MV-4-11 (cell line): Measurements from ENCODE around the gene ARHGEF26.

Experiments used
- DNase-seq: peaks from one replicate; lab custom pipeline; 2025; lab: John Stamatoyannopoulos, UW

ARHGEF26 gene

DNA sequence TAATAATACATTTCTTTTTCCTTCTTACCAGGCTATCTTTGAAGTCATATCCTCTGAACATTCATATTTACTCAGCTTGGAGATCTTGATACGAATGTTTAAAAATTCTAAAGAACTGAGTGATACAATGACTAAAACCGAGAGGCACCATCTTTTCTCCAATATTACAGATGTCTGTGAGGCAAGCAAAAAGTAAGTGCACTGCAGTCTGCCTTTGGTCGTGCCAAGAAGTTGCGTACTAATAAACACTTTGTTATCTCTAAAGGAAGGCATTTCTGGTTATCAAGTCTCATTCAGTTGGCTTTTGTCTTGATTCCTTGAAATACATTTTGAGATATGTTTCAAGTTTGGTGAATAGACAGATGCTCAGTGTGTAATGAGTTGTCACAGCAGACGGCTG, 31.6 kb downstream of the ARHGEF26 start:
- no peak for DNase-seq

DNA sequence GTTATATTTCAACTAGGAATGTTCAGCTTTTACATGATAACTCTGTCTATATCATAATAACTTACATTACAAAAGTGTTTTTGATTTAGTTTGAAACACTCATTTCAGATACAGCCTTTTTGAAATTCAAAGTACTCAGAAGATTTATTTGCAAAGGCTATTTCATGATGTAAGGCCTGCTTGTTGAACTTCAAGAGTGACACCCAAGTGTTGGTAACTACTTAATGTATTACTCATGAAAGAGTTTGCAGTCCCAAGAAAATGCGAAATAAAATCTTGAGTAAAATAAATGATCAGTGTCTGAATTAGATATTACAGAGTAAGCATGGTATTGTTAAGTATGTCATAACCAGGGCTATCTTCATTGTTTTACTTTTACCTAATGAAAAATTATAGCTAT, 35.3 kb downstream of the ARHGEF26 start:
- no peak for DNase-seq

DNA sequence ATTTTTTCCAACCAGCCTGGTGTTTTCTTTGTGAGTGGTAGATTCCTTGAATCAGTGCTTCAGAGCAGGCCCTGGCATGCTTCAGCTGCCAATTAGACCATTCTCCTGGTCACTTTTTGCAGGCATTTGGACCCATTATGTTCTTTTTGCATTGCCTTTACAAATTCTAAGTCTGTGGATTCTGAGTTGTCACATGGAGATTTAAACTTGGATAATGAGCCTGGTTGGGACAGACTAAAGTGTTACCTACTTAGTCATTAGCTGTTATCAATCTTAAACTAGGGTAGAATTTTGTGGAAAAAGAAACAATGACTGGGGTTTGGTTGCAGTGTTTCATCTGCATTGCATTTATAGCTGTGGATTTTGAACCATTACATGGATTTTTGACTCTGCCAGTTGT, 40.6 kb downstream of the ARHGEF26 start:
- DNase-seq, result no peak

DNA sequence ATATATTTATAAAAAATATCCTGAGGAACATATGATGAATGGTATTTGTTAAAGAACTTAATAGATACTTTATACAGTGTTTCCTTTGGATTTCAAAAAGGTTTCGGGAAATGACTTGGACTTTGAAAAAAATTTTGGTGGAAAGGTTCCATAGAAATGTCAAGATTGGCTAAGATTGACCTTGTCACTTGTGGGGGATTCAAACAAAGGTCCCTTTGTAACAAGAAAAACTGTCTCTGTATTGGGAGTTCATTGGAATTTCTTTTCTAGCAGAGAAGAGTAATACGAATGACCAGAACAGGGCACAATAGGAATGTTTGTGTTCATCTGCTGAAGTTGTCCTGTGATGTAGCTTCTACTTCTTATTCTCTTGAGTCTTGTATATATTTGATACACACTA, 43.2 kb downstream of the ARHGEF26 start:
- DNase-seq, result no peak

DNA sequence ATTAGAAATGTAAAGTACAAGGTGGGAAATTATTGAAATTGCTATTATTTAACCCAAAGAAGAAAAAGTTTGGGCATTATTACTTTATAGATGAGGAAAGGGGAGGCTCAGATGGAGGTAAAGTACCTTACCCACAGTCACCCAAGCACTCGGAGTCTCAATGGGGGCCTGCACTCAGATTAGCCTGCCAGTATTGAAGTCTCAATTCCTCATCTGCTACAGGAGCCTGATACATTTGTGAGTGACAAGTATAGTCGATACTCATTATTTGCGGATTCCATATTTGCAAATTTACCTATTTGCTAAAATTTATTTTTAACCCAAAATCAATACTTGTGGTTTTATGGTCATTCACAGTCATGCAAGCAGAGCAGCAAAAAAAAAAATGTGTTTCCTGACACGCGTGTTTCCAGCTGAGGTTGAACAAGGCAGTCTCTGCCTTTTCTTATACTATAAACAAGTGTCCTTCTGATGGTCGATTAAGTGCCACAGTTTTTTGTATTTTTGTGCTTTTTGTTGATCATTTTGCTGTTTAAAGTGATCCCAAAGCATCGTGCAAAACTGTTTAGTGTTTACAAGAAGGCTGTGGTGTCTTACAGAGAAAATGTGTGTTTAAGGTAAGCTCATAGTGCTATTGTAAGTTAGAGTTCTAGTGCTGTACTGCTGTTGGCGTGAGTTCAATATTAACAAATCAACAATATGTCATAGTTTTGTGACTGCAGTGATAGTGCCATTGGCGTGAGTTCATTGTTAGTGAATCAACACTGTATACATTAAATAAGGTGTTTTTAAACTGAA, 48.0 kb downstream of the ARHGEF26 start:
- DNase-seq, result no peak

DNA sequence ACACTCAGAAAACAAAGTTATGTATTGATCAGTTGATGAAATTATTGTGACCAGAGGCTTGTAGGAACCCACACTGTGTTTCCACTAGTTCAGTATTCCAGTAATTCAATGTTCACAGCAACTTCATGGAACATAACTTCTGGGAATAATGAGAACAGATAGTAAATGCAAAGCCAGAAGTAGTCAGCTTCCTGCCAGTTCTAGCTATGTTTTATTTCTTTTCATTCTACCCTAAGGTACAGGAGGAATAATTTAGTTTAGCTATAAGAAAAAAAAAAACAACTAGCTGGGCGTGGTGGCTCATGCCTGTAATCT, 48.6 kb downstream of the ARHGEF26 start:
- no peak for DNase-seq

DNA sequence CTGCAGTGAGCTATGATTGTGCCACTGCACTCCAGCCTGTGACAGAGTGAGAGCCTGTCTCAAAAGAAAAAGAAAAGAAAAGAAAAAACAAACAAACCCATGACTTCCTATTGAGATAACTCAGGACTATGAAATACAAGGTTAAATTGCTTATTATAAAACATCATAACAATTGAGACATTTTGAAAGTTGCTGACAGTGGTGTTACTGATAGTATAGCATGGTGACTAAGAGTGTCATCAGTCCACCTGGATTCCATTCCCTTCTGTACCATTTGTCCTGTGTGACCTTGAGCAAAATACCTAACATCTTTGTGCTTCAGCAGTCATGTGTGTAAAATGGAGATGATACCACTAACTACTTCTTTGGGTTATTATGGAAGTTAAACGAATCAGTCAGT, 49.1 kb downstream of the ARHGEF26 start:
- no peak for DNase-seq

DNA sequence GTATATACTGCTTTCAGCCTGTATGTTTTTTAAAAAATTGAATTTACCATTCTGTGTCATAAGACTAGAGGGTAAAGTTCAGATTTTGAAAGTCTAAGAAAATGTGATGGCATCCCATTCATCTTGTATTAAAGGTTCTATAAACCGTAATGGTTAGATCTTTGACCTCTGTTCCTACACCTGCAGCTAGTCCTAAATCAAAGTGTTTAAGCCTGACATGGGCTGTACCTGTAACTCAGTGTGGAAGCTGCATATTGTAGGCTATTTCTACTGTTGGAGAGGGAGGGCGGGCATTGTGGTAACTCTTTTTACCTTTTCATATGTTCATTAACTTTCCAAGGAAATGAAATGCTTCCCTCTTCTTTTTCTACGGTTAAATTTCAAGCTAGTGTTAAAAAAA, 53.9 kb downstream of the ARHGEF26 start:
- DNase-seq, result no peak

DNA sequence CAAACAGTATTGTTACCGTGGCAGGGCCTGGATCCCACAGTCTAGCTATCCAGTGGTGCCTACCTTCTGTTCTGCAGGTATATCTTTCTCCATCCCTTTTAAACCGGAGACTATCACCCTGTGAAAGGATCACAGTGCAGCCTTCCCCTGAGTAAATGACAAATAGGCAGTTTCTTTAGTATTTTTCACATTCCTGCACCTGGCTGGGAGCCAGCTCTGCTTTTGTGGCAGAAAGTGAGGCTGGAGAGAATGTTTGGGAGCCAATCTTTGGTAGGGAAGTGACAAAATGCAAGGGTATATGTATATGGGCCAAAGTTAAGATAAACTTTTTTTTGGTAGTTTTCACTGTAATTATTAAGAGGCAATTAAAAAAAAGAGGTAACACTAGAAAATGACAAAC, 54.8 kb downstream of the ARHGEF26 start:
- no peak for DNase-seq

DNA sequence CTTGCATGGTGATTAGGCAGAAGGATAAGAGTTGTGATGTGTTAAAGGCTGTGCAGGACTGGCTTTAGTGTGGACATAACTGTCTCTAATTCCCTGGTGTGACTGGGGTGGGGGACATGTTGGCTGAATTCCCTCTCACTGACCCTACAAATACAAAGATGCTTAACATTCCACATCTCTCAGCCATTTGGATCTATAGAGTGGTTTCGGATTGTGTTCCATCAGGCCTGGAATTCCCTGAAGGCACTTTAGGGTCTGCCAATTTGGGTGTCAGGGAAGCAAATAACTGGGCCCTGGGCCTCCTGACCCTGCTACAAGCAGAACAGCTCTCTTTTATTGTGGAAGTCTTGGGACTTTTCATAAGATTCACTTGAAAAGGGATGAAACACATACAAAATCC, 56.2 kb downstream of the ARHGEF26 start:
- DNase-seq, result no peak

DNA sequence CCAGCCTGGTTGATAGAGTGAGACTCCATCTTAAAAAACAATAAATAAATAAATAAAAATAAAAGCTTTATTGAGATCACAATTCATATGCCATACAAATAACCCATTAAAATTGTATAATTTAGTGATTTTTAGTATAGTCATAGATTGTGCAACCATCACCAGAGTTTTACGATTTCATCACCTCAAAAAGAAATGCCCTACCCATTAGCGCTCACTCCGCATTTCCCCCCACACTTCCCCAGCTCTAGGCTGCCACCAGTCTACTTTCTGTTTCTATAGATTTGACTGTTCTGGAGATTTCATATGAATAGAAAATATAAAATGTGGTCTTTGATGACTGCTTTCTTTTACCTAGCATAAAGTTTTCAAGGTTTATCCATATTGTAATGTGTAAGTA, 57.0 kb downstream of the ARHGEF26 start:
- peak; percentile 66 for DNase-seq

DNA sequence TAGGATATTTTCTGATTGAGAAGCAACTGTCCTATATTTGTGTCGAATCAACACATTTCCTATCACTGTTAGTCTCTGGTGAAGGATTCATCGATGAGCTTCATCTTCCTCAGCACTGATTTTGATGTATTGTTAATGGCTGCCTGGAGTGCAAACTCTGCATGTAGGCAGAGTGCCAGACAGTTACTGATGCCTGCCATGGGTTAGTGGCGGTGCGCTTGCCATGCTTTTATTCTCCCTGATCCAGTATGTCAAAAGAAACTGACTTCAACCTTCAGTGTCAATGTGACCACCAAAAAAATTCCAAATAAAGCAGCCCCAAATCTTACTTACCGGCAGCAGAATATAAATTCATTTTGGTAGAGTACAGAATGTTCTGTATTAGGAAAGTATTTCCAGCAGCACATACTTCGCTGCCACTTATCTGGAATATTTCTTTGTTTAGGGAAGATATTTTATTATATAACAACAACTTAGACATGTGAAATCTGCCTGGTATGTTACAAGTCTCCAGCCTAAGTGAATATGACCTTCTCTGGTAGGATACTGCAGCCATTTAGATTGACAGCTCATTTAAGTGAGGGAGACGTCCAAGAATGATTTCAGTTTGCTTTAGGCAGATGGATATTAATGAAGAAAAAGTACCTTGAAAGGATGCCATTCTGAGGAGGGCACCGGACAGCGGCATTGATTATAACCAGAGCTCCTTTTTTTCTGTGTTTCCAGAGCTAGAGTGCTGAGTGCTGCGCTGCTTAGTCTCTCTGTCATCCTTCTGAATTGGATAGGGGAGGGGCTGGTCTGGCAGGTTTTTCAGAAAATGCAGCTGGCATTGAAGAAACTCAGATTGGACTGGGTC, 59.9 kb downstream of the ARHGEF26 start:
- DNase-seq, result no peak

DNA sequence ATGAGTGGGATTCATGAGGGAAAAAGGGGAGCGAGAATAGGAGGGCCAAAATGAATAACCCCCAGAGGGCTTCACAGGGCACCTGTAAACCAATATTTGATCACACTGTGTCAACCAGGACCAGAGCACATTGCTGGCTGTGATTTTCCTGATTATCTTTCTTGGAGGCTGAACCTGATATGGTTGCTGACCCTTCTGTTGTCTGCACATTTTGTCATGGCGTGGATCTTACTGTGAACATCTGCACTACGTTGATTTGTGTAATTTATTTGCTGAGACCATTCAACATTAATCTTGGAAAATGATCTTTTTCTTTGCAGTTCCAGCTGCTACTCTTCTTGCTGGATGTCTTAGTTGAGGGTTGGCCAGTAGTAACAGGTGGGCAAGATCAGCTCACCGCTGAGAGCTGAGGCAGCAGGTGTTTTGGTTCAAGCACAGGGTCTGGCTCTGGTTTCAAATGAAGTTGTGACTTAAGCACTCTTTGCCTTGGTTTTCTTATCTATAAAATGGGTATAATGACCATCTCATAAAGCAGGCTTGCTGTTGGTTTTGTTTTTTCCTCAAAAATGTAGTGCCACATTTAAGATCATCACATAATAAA, 61.2 kb downstream of the ARHGEF26 start:
- DNase-seq, result no peak

DNA sequence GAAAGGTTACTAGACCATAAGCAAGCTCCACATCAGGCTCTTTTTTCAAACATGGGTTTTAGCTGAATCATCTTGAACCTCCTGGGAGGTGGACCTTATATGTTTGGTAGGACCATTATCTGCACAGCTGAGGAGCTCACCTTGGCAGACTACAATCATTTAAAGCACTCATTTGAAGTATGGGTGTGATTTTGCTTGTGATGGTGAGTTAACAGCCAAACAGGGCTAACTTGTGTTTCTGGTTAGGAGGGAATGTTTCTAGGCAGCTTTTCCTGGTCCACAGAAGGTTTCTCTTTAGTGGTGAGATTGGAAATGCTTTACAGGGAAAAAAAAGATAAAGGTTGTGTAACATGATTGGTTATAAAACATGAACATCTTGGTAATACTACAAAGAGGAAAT, 61.8 kb downstream of the ARHGEF26 start:
- no peak for DNase-seq

DNA sequence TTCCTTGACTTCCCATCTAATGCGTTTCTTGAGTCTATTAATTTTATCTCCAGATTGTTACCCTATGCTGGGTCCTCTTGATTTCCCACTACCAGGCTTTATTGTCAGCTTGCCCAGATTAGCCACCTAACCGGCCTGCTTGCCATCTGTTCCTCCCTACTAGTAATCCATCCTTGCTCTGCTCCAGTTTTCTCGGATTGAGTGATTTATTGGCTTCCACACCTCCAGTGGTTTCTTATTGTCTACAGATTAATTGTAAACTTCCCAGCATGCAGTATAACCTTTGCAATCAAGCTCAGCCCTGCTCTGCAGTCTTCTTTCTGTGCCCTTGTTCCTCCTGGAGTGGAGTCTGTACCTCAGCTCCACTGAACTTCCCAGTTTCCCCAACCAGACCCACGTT, 63.4 kb downstream of the ARHGEF26 start:
- no peak for DNase-seq

DNA sequence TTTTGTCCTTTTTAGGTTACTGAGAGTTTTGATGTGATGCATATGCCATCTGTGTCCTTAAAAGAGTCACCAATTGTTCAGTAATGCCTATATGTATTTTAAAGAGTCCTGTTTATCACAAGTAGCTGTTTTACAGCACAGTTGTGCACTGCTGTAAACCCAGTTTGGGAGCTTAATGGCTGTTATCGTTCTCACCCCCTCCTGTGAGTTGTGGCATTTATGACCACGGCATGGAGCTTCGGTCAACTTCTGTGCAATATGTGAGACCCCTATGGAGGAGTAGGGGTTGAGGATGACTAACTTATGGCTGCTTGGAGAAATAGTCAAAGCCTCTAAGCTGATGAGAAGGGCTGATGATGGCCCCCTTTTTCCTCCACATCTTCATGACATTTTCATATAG, 67.2 kb downstream of the ARHGEF26 start:
- no peak for DNase-seq

DNA sequence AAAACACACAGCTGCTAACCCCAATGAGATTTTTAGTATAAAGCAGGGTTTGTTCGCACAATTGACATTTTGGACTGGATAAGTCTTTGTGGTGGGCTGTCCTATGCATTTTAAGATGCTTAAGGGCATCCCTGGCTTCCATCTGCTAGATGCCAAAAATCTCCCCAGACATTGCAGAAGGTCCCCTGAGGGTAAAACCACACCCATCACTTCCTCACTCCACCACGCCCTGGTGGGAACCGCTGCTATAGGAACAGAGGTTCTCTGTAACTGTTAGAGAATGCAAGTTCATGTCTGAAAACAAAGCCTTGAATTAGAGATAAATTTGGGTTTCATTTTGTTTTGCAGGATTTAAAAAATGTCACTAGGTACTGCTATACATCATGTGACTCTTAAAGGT, 67.7 kb downstream of the ARHGEF26 start:
- DNase-seq, result peak; percentile 3

DNA sequence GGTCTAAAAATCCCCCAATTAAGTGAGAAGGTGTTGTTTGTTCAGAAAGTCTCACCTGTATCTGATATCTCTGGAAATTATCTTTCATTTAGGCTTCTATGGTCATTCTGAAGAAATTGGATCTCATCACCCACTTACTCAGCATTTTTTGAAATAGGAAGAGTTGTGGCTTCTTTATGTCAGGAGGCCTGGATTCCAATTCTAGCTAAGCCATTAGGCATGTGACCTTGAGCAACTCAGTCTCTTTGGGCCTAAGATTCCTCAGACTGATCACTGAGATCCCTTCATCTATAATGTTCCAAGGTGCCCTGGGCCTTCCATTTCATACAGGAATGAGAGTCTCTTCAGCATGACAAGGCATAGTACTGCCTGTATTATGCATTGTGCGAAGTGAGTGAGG, 70.3 kb downstream of the ARHGEF26 start:
- no peak for DNase-seq

DNA sequence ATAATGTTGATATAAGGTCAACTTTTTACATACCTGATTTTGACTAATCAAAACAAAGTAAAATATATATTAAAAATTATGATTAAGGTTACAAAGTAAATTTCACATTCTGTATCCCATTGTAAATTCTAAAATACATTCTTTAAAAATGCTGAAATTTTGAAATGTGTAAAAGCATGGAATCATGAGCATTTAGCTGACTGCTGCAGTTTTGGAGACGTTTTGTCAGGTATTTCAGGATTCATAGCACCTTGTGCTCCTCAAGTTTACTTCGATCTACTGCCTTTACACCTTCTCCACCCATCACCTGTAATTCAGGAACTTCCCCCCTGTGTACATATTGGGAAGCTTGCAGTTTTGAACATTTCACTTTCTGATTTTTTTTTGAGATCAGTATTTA, 71.0 kb downstream of the ARHGEF26 start:
- no peak for DNase-seq

DNA sequence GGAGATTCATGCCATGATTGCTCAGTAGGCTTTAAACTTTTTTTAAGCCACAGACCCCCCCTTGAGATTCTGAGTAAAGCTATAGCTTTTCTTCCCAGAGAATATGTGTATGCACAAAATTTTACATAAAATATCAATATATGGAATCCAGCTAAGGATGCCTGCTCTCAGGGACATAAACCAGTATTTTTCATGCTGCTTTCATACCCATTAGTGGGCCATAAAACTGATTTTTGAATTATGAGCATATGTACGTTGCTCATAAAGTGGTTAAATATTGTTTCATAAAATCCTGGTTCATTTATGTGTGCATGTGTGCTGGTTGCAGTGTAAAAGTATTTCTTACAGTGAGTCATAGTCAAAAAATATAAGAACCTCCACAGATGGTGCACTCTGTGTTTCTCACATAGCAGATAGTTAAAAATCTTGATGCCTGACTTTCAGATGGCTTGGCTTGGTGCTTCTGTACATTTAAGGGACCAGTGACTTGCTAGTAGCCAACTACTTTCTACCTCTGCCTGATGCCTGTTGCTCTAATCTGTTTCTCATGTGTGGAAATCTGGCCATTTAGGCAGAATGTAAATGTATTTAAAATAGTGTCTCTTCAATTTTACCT, 71.9 kb downstream of the ARHGEF26 start:
- no peak for DNase-seq

DNA sequence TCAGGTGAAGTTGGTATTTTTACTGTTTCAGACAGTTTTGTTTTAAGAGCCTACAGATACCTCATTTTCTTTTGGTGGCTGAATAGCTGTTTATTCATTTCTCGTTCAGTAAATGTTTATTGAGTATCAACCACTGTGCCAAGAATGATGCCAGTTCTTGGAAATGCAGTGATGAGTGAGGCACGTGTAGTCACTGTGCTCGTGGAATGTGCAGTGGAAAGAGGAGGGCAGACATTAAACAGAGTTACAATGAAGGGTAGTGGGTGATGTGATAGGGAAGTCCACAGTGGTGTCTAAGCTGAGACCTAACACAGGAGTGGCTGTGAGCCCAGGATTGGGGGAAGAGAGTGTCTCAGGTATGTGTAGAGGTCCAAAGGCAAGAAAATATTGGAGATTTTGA, 73.7 kb downstream of the ARHGEF26 start:
- no peak for DNase-seq

DNA sequence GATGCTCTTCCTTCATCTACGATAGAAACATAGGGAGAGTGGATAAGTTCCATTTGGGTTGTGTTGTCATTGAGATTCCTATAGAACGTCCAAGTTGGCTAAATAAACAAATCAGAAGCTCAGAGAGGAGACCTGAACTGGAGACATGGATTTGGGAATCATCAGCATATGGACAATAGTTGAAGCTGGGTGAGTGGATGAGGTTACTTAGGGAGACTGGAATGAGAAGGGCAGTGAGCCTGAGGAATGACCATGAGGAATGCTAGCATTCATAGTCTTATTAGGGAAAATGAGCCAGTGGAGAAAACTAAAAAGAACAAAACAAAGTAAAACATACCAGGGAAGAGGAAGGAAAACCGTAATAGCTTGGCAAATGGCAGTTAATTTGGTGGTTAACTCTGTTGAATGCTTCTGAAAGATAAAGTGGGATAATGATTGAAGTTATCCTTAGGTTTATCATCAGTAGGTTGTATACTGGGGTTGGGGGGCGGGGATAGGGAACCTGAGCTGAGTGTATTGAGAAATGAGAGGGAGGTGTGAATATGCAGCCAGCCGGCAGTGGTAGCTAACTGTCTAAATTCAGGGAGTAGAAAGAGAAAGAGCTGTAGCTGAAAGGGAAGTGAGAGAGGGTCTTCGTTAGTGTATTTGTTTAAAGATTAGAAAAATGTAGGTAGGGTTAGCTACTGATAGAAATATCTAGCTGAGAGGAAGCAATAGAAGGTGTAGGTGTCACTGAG, 74.6 kb downstream of the ARHGEF26 start:
- no peak for DNase-seq
